ENCODE results near the gene OR10G3. TPM values are rescaled to one million over a fixed set of nuclear protein-coding genes. Genes with fewer than 3 reads are reported as not detected.
A peak's percentile ranks its signal among the peaks of the same experiment; 100 is the strongest.
"Not testable (repeated sequence)": the region's sequence is repeated elsewhere in the genome, so short reads cannot be mapped to it uniquely, and the experiment has no call there.

OR10G3 gene
- total RNA-seq (not detected), polyA plus RNA-seq (not detected)
- long read RNA-seq, donor 1, result 0 reads
- long read RNA-seq, donor 2, result 0 reads
- long read RNA-seq, donor 3, result 0 reads
- long read RNA-seq, donor 4, result 0 reads

GRCh38 chr14:21579976-21580375, at the start of gene OR10G3:
Gene OR10G3 (minus strand): TSS chr14:21580076. CDS start chr14:21570744, 9,332 bp downstream.
- no peak for ATAC-seq
- Histone ChIP-seq H3K4me1 (ENCODE audit: control insufficient read depth, insufficient read depth, low read length) (no peaks in the 10 kb centered on the region), H3K27ac (ENCODE audit: low read length) (no peak within 1 kb of the TSS), H3K9me3 (ENCODE audit: control insufficient read depth, low read length) (no peaks in the 10 kb centered on the region), H3K4me3 (ENCODE audit: low read length) (no peak within 1 kb of the TSS), H3K27me3 (ENCODE audit: control insufficient read depth, insufficient read depth) (no peaks in the 10 kb centered on the region)
- WGBS, result 82% methylated on average over 2 of the region's 2 CpGs
- intact Hi-C loops (cut with DNase I), result no loop called here
- DNase-seq, result no peak

DNA sequence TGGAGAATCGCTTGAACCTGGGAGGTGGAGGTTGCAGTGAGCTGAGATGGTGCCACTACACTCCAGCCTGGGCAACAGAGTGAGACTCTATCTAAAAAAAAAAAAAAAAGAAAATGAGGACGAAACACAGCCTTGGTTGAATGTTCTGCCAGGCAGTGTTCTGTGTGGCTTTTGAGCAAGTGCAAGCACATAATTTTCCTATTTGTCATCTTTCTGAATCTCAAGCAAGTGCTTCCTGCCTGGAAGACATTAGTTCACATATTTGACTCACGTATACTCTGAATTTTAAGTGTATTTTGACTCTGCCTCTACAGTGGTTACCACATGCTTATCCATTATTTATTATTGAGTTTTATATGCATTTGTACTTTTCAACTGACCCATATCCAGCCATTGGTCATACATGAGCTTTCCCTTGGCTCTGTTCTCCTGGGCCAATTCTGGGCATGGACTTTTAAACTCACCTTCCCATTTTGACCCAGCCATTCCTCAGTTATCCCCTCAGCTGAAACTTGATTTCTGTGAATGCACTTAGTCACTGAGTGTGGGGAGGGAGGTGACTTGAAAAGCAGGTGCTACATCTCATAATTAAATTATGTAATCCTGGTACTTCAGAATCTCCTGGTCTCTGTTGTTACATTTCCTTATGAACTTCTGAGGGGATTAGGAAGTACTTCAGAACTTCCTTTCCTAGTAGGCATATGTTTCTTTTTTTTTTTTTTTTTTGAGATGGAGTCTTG, 46.8 kb upstream of the OR10G3 start:
- intact Hi-C loops (cut with DNase I), result no loop called here
- no peak for ATAC-seq
- WGBS, result 60% methylated on average over 3 of the region's 3 CpGs
- H3K9me3 ChIP-seq (ENCODE audit: control insufficient read depth, low read length), result no peaks in the 10 kb centered on the region
- H3K27ac ChIP-seq (ENCODE audit: low read length), result no peak overlapping the region
- H3K27me3 ChIP-seq (ENCODE audit: control insufficient read depth, insufficient read depth), result no peaks in the 10 kb centered on the region
- no peaks in the 10 kb centered on the region for H3K4me1 ChIP-seq (ENCODE audit: control insufficient read depth, insufficient read depth, low read length)
- DNase-seq, result no peak
- H3K4me3 ChIP-seq (ENCODE audit: low read length), result no peak overlapping the region

- 65% methylated on average over 8 of the region's 8 CpGs for WGBS
- H3K4me1 ChIP-seq (ENCODE audit: control insufficient read depth, insufficient read depth, low read length), result no peaks in the 10 kb centered on the region
- no peaks in the 10 kb centered on the region for H3K27me3 ChIP-seq (ENCODE audit: control insufficient read depth, insufficient read depth)
- DNase-seq (no peak), ATAC-seq (no peak)
- H3K4me3 ChIP-seq (ENCODE audit: low read length), result no peak overlapping the region
- H3K9me3 ChIP-seq (ENCODE audit: control insufficient read depth, low read length), result no peaks in the 10 kb centered on the region
- intact Hi-C loops (cut with DNase I), result no loop called here
- no peak overlapping the region for H3K27ac ChIP-seq (ENCODE audit: low read length)
These were observed 37.7 kb upstream of the OR10G3 start for GRCh38 chr14:21617614-21618013.

GRCh38 chr14:21614240-21614639, 34.4 kb upstream of the OR10G3 start:
- no peaks in the 10 kb centered on the region for H3K27me3 ChIP-seq (ENCODE audit: control insufficient read depth, insufficient read depth)
- H3K4me3 ChIP-seq (ENCODE audit: low read length), result no peak overlapping the region
- WGBS, result 38% methylated on average over 1 of the region's 1 CpG

DNA sequence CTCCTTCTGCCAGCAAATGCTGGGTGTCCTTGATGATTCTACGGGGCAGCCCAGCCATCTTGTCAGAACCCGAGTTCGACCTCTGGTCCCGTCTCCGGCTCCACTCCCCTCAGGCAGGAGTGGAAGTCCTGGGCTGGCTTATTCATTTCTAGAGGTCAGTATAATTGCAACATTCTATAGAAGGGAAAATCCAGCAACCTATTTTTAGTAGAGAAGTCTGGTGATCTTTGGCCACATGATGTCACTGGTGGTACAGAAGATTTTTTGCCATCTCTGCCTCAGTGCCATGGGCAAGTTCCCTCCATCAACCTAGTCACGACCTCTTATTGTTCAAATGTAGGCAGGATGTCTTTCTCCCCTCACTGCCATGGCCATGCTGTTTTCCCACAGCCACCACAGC, 32.4 kb upstream of the OR10G3 start:
- ATAC-seq, result no peak
- DNase-seq, result no peak
- H3K27me3 ChIP-seq (ENCODE audit: control insufficient read depth, insufficient read depth), result no peaks in the 10 kb centered on the region

More at GRCh38 chr14:21614240-21614639, 34.4 kb upstream of the OR10G3 start:
- ATAC-seq (no peak), DNase-seq (no peak)
- Histone ChIP-seq H3K27ac (ENCODE audit: low read length) (no peak overlapping the region), H3K9me3 (ENCODE audit: control insufficient read depth, low read length) (no peaks in the 10 kb centered on the region), H3K4me1 (ENCODE audit: control insufficient read depth, insufficient read depth, low read length) (no peaks in the 10 kb centered on the region)
- intact Hi-C loops (cut with DNase I), result no loop called here

DNA sequence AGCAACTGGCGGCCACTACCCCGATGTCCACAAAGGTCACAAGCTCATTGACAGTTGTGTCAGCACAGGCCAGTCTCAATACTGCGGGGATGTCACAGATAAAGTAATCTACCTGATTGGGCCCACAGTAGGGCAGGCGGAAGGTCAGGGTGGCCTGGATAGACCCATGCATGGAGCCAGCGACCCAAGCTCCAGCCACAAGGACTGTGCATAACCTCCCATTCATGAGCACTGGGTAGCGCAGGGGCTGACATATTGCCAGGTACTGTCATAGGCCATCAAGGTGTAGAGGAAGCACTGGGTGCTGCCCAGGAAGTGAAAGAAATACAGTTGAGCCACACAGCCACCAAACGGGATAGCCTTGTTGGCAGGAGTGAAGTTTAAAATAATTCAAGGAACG, 22.3 kb upstream of the OR10G3 start:
- H3K4me3 ChIP-seq (ENCODE audit: low read length); DNase-seq; H3K27me3 ChIP-seq (ENCODE audit: control insufficient read depth, insufficient read depth); H3K4me1 ChIP-seq (ENCODE audit: control insufficient read depth, insufficient read depth, low read length); H3K9me3 ChIP-seq (ENCODE audit: control insufficient read depth, low read length); H3K27ac ChIP-seq (ENCODE audit: low read length); intact Hi-C loops (cut with DNase I); ATAC-seq: not testable (repeated sequence)
- 82% methylated on average over 8 of the region's 8 CpGs for WGBS

More for the DNA sequence above, 32.4 kb upstream of the OR10G3 start:
- Histone ChIP-seq H3K4me1 (ENCODE audit: control insufficient read depth, insufficient read depth, low read length) (no peaks in the 10 kb centered on the region), H3K27ac (ENCODE audit: low read length) (no peak overlapping the region), H3K4me3 (ENCODE audit: low read length) (no peak overlapping the region), H3K9me3 (ENCODE audit: control insufficient read depth, low read length) (no peaks in the 10 kb centered on the region)
- intact Hi-C loops (cut with DNase I), result no loop called here
- WGBS, result 74% methylated on average over 6 of the region's 6 CpGs

DNA sequence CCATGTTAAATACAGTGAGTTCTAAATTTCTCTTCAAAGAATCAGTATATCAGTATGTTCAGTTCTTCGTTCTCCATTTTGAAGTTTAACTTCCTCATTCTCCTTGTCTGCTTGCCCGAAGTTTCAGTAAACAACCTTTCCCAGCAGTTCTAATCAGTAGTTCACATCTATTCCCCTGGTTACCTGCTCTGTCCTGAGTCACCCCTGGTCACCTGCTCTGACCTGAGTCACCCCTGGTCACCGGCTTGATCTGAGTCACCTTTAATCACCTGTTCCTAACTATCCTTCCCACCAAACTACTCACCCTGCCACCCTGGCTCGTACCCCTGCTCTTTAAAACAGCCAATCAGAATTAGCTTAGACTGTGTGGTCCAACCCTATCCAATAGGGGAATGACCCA, 9.4 kb upstream of the OR10G3 start:
- H3K4me1 ChIP-seq (ENCODE audit: control insufficient read depth, insufficient read depth, low read length), result no peaks in the 10 kb centered on the region
- H3K27ac ChIP-seq (ENCODE audit: low read length), result no peak overlapping the region
- intact Hi-C loops (cut with DNase I), result no loop called here
- 80% methylated on average over 4 of the region's 4 CpGs for WGBS
- no peak overlapping the region for H3K4me3 ChIP-seq (ENCODE audit: low read length)
- DNase-seq (no peak), ATAC-seq (no peak)
- no peaks in the 10 kb centered on the region for H3K27me3 ChIP-seq (ENCODE audit: control insufficient read depth, insufficient read depth)
- peaks cover 3% of the 10 kb centered on the region for H3K9me3 ChIP-seq (ENCODE audit: control insufficient read depth, low read length)

- ATAC-seq, result no peak
- 79% methylated on average over 6 of the region's 6 CpGs for WGBS
- Histone ChIP-seq H3K4me3 (ENCODE audit: low read length) (no peak overlapping the region), H3K4me1 (ENCODE audit: control insufficient read depth, insufficient read depth, low read length) (no peaks in the 10 kb centered on the region), H3K27me3 (ENCODE audit: control insufficient read depth, insufficient read depth) (no peaks in the 10 kb centered on the region), H3K27ac (ENCODE audit: low read length) (no peak overlapping the region), H3K9me3 (ENCODE audit: control insufficient read depth, low read length) (no peaks in the 10 kb centered on the region)
- DNase-seq, result no peak
- intact Hi-C loops (cut with DNase I), result no loop called here
These were observed 4.2 kb downstream of the OR10G3 start for GRCh38 chr14:21575661-21576060.

DNA sequence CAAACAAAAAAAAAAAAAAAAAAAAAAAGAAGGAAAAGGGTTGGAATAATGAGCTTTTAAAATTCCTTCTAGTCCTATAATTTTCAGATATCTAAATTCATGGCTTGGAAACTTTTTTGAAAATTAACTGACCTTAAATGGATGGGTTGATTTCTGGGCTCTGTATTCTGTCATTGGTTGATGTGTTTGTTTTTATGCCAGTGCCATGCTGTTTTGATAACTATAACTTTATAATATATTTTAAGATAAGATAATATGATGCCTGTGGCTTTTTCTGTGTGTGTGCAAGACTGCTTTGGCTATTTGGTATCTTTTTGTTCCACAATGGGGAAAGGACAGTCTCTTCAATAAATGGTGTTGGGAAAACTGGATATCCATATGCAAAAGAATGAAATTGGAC, 7.3 kb downstream of the OR10G3 start:
- intact Hi-C loops (cut with DNase I), result no loop called here
- Histone ChIP-seq H3K27me3 (ENCODE audit: control insufficient read depth, insufficient read depth) (no peaks in the 10 kb centered on the region), H3K4me3 (ENCODE audit: low read length) (no peak overlapping the region), H3K9me3 (ENCODE audit: control insufficient read depth, low read length) (no peaks in the 10 kb centered on the region), H3K4me1 (ENCODE audit: control insufficient read depth, insufficient read depth, low read length) (no peaks in the 10 kb centered on the region), H3K27ac (ENCODE audit: low read length) (no peak overlapping the region)
- ATAC-seq, result no peak
- DNase-seq, result no peak

- ATAC-seq (no peak), DNase-seq (no peak)
- no peaks in the 10 kb centered on the region for H3K9me3 ChIP-seq (ENCODE audit: control insufficient read depth, low read length)
- H3K27ac ChIP-seq (ENCODE audit: low read length), result no peak overlapping the region
- no peaks in the 10 kb centered on the region for H3K27me3 ChIP-seq (ENCODE audit: control insufficient read depth, insufficient read depth)
- WGBS, result 76% methylated on average over 8 of the region's 8 CpGs
- no peaks in the 10 kb centered on the region for H3K4me1 ChIP-seq (ENCODE audit: control insufficient read depth, insufficient read depth, low read length)
- H3K4me3 ChIP-seq (ENCODE audit: low read length), result no peak overlapping the region
- intact Hi-C loops (cut with DNase I), result loop anchor here in 2 of 4 donors (10.0 kb wide), 2 partner anchors 54 to 104 kb away; partner anchors contain the start of gene CHD8 (in 1 of the 2)
These were observed 21.1 kb downstream of the OR10G3 start for GRCh38 chr14:21558703-21559170.

- peak; percentile 86 to 88 for ATAC-seq
- Histone ChIP-seq H3K27ac (ENCODE audit: low read length) (peak overlapping the region; percentile 13), H3K4me1 (ENCODE audit: control insufficient read depth, insufficient read depth, low read length) (no peaks in the 10 kb centered on the region), H3K4me3 (ENCODE audit: low read length) (peak overlapping the region; percentile 67), H3K9me3 (ENCODE audit: control insufficient read depth, low read length) (no peaks in the 10 kb centered on the region), H3K27me3 (ENCODE audit: control insufficient read depth, insufficient read depth) (no peaks in the 10 kb centered on the region)
- WGBS, result 11% methylated on average over 11 of the region's 11 CpGs
- intact Hi-C loops (cut with DNase I), result loop anchor here in 2 of 4 donors (10.0 kb wide), 2 partner anchors 52 to 102 kb away; partner anchors contain the start of gene CHD8 (in 1 of the 2)
- peak; percentile 61 to 87 (median 81) for DNase-seq
These were observed 22.6 kb downstream of the OR10G3 start for GRCh38 chr14:21557084-21557901.

Data from right cardiac atrium (tissue), 5 donors.